Stimulated activated CD8-positive, alpha-beta memory T cell treated with anti-CD3 and anti-CD28 coated beads, Interleukin-4, amount 100 ng/mL, for 24 hours (primary cell): ENCODE data around the gene DCUN1D3.
"Not testable (repeated sequence)": the region's sequence is repeated elsewhere in the genome, so short reads cannot be mapped to it uniquely, and the experiment has no call there.

Experiments used
- DNase-seq: peaks from one replicate; pipeline ENCODE4 v3.0.0-alpha.2; 2020; ENCODE audit warnings: low read depth

Gene DCUN1D3

DNA sequence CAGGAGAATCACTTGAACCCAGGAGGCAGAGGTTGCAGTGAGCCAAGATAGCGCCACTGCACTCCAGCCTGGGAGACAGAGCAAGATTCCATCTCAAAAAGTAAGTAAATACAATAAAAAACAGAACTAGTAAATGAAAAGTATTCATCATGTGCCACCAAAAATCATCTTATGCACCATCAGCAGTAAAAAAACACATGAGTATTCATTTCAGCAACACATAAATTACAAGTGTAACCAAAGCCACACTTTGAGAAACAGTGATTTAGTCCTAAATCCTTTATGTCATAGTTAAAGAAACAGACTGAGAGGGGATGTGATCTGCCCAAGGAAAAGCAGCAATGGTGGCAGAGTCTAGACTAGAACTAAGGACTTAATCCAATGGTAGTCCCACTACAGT, 13.0 kb downstream of the DCUN1D3 start:
- DNase-seq: no peak

DNA sequence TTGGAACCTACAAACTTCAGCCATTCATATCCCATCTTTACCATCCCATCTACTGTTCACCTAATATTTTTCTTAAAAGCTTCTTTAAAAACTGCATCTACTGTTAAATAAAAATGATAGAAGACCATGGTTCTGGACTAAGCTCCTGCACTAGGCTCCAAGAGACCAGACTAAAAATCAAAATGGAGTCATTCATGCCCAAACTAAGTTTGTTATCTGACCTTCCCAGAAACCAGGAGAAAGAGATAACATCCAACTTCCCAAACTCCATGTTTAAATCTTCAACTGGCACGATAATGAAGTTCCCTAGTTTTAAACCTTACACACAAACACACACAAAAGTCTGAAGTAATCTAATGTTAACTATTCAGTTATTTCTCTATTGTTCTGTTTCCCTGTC, 13.8 kb downstream of the DCUN1D3 start:
- DNase-seq: no peak

DNA sequence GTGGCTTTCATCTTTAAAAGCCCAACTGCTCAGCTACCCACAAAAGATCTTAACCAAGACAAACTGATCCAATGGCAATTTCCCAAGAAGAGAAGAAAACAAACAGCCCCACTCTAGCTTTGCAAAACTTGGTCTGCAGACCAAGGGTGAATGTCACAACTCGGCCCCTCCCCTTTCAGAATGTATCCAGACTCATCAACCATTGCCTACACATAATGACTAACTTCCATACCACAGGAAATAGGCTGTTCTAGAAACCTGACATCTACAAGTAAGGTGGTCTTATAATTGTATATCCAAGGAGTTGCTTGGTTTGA, 16.0 kb downstream of the DCUN1D3 start:
- no peak for DNase-seq

DNA sequence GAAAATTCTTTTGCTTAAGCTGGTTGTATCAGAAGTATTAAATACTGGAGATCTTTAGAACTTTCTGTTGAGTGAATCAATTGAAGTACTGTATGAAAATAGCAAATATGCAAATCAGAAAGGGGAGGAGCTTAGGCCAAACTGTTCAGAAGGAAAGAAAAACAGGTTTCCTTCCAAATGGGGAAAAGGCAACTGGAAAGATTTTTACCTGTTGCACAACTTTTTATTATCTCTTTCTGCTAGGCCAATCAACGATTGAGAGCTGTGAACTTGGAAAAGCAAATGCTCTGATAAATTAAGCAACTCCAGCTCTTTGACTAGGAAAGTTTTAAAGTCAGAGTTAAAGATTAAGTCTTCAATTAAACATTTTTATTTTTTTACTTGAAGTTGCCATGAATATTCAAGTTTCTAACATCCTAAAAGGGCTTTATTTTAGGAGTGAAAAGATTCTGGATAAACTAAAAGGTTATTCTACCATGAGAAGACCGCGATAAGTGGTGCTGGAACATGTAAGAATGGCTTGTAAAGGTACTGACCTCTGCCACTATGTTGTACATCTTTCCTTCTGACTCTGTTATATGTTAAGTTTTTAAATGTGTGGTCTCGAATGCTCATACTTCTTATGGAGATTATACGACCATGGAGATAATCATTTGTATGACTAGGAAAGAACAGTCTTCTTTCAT, 16.5 kb downstream of the DCUN1D3 start:
- no peak for DNase-seq

DNA sequence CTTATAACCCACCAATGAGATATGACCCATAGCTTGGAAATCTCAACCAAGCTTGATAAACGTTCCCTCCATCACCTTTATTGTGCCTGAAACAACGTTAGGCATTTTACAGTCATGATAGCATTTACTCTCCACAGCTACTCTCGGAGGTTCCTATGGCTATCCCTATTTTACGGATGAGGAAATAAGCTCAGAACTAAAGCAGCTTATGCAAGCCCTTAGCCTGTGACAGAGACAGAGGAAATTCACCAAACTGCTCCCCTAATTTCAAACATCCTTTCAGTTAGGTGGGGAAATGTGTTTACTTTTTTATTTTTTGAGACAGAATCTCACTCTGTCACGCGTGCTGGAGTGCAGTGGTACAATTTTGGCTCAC, 18.7 kb downstream of the DCUN1D3 start:
- DNase-seq: no peak

DNA sequence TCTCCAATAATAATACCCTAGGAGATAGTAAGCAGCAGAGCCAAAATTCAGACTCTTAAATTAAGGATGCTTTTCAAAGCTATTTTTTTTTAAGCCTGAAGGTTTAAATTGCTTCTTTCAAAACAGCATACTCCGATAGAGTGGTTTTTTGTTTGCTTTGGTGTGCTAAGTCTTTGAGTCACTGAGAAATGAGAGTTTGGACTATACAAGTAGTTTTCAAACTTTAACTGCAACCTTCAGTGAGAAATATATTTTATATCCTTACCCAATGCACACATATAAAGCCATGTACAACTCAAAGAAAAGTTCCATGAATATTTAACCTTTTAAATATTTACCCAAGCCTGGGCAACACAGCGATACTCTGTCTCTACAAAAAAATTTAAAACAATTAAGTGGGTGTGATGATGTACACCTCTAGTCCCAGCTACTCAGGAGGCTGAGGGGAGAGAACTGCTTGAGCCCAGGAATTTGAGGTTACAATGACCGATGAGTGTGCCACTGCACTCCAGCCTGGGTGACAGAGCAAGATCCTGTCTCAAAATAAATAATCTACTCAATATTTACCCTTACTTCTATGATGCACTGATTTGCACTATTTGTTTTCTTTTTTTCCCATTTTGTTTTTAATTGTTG, 19.2 kb downstream of the DCUN1D3 start:
- no peak for DNase-seq

DNA sequence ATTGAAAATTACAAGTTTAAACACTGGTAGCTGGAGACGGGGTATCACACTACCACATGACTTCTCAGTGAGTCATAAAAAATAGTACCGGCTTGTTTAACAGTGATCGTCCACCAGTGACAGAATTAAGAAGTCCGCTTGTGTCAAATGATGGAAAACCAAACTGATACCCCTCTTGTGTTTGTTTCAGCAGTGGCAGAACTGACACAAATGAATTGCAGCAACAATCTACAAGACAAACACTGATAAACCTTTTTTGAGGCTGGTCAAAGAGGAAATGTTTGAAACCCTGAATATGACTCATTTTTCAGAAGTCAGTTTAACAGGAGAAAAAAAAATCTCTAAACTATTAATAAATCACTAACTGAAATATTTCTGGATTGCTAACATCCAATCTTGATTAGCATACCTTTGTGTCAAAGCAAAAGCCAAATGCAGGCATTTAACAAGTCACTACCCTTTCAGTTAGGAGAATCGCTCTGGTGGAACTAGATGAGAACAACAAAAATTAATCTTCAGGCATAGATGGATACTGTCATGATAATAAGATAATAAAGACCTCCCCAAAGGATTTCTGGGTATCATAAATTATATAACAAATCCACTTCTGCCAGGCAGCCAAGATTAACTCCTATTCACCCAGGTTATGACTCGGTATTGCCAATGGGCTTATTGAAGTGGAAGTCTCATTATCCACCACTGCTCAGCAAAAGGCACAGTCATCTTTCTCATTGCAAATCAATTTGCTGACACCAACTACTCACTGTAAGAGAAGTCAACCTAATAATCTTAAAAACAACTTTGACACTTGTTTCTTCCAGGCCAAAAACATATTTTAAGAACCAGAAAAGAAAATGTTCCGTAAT, 20.8 kb downstream of the DCUN1D3 start:
- no peak for DNase-seq

DNA sequence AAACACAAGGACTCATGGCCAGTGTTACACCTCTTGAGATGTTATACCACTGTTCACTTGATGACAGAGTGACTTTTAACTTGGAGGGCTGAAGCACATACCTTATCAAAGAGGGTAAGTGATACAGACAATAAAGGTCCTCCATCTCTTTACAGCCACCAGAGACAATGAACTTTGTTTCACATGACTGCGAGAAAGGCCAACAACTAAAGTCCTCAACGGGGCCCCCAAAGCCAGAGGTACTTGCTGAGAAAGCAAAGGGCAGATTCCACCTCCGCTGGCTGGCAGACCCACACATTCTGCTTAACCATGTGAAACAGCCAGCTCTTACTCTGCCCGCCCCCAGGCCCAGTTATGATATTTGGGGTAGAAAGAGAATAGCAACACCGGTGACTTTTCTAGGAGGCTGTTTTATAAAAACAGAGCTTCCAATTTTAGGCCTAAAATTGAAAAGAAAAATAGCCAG, 21.4 kb downstream of the DCUN1D3 start:
- DNase-seq: no peak

DNA sequence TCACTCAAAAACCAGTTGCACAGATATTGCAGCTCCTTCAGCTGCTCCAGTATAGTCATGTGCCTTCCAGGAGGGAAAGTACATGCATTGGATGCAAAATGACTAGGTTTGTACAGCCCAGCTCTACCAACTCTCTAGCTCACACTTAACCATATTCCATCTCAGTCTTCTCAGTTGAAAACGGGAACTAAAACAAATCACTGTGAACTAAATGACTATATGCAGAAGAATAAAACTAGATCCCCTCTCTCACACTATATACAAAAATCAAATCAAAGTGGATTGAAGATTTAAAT, 24.9 kb downstream of the DCUN1D3 start:
- DNase-seq: no peak

DNA sequence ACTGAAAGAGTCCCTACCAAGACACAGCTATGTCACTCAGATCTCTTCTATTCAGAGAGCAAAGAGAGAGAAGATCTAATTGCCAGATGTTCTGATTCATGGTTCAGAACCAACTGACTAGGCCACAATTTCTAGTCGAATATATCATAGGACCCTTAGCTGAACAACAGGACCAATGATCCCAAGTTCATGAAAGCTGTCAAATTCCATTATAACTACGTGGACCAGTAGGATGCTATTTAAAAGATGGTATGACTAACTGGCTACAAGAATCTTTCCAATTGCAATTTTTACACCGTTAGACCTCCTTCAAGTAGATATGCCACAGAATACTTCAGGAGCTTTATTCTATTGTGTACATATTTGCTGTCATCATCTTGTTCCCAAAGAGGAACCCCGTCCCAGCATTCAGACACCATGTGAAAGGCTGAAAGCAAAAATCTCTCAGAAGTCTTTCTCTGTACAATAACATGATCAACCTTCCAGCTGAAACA, 26.0 kb downstream of the DCUN1D3 start:
- no peak for DNase-seq

DNA sequence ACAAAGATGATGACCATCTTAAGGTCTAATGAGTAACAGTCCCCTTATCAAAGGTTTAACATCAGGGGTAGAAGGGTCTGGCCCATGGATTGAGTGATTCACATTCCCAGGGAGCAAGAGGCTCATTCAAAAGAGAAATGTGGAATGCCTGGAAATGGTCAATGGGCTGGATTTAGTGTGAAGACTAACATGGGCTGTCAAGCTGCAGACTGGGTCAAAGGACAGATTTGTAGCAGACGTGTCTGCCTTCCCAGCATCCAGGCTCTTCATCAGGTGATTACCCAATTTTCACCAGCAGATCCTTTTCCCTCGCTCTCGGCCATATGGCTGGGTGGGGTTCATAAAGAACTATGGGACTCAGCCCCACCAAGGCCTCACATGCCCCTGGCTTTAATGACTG, 26.8 kb downstream of the DCUN1D3 start:
- DNase-seq: no peak

DNA sequence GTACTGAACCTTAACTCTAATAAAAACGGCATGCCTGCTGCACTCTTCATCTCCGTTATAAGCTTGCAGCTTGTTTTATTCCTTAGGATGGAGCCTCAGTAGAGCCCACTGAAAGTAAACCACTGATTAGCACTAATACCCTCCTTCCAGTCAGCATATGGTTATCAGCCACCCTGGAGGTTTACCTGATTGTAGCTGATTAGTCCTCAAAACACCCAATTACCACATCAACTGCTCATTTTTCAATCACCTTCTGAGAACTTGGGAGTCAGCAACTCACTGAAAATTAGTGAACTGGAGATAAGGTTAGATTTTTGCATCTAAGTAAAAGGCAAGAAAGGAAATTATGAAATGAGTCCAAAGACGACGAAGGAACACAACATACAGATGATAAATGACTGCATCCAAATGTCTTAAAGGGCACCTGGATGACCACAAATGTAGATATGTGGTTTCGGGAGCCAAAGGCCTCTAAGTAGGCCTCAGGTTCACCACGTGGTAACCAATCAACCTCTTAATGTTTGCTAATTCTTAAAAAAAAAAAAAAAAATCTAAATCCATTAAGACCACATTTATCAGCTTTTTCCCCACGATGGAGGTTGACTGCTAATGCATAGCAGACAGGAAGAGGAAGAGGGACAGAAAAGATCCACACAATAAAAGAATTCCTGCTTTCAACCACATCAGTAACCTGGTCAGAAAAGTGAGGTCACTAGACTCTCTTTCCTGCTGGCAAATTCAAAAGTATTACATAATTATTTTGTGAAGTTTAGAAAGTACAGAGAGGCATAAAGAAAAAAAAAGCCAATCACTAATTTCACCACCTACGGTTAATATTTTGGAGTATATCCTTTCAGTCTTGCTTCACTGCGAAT, 28.0 kb downstream of the DCUN1D3 start:
- DNase-seq: no peak

DNA sequence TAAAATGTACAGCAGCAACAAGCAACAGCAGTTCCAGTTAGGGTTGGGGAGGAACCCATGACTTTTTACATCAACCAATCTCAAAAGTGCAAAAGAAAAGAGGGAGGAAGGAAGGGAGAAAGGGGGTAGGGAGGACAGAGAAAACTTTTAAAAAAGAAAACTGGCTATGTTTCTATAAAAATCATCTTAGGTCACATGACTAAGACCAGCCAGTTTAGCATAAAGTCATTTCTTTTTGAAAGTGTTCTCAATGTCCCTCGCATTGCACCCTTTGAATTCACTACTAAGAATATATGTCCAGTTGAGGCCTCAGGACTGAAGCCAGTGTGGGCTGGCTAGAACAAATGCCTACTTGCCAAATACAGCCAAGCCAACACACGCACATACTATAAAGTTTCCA, 28.9 kb downstream of the DCUN1D3 start:
- DNase-seq: no peak

DNA sequence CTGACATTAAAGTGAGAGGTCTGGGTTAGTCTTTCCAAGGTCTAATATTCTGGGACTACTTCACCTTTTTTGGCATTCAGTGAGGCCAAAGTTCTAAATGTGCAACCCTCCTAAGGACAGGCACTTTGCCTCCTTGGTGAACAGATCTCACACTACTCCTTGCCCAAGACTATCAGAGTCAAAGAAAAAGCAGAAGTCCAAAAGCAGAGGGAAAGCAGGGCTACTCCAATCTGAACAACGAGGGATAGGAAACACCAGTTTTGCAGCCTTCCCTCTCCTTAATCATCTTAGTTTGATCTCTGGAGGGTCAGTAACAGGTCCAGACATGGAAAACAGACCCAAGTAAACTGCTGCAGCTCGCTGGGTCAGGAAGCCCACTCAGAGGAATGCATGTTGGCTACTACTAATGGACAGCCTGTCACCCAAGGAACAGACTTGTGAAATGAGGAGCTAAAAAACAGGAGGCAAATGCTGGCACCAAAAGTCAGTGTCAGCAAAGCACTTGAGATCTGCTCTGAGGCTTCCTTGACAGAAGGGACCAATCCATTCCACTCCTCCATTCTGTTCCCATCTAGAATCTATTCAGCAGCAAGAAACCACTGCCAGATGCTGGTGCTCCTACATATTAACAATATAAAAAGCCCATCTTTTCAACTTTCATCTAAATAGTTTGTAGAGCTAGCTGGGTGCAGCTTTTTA, 29.9 kb downstream of the DCUN1D3 start:
- no peak for DNase-seq

DNA sequence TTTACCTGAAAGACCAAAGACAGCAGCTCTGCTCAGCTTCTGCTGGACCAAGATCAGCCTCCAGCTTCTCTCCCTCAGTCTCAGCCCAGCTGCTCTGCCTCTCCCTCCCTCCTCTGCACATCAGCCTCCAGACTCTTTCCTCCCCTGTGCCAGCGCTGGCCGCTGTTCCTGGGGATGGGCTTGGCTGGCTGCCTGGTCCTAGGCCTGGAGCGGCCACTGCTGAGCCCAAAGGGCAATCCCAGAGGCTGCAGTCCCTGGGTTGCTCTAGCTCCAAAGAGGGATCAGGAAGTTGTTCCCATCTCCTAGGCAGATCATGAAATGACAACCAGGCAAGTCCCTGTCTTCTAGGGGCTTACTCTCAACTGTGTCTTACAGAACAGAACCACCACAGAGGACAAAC, 31.3 kb downstream of the DCUN1D3 start:
- DNase-seq: no peak

DNA sequence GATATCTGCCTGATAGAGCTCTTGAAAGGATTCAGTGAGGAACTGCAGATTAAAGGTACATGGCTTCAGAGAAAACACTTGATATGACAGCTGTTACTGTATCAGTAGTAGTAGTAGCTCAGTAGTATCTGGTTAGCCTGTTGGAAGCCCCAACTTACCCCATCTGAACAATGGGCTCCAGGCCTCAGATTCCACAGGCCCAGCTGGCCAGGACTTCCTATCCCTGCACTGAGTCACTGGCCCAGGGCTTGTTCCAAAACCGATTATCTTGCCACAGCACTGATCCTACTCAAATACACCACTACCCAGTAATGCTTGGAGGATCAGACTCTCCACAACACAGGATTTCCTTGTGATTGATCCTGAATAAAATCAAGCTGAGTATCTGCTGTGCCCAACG, 32.6 kb downstream of the DCUN1D3 start:
- DNase-seq: no peak

DNA sequence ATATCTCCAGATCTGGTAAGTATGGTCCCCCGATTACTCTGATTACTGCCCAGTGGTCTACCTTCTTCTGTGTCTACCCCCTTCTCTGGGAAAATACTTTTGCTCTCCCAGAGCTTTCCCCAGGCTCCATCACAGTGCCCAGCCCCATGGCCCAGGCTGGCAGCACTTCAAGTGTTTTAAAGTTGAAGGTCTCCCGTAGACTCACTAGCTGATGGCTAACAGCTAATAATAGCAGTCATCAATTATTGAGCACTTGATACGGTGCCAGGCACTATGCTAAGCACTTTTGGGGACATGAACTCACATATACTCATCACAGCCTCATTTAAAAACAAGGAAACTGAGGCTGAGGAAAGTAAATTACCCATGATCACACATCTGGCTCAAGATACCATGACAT, 33.4 kb downstream of the DCUN1D3 start:
- DNase-seq: no peak

DNA sequence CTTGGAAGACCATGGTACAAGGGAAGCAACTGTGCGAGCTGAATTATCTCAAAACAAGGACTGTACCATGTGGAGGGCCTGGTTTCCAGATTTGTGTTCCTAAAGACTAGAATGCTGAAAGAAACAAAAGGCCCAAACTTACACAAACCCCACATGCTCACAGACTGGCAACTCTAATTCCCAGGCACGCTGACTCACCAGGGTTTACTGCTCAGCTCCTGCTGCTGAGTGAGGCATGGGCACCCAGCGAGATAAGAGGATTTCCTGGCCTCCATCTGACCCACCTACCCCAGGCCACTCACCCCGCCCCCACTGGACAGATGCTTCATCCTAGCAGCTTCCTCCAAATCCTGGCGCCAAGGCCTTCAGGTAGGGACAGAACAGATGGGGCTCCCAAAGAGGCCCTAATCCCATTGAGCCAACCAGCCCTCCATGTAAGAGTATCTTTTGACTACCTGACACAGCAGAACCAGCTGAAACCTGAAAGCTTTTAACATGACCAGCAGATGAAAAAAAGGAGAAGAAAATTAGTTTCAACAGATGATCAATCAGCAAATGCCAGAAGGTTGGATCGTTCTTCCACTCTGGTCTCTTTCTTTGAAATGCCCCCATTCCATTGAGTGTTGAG, 33.9 kb downstream of the DCUN1D3 start:
- DNase-seq: no peak

DNA sequence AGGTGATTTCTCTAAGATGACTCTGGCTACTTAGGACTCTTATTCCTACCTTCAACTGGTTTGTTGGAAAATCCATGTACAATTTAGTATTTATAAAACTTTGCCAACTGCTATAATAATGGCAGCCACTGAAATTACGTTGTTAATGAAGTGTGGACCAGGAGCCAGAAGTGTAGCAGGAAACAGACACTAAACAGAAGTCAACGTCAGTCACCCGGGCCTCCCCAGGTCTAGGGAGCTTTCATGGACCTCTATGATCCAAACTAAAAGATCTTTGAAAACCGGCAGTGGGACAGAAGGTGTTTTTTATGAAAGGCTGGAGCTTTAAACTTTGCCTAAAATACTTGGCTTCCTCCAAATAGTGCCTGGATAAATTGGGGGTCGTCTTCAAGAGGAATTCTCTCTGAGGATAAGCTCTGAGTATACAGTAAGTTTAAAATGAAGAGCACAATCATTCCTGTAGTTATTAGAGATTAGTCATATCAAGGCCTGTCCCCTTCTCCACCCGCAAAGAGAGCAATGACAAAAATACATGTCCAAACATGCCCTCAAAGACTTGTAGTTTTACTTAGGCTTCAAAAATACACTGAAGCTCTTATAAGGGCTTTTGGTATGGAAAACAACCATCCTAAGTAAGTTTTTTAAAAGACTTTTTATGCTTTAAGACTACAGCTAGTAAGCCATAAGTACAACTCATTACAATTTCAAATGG, 34.6 kb downstream of the DCUN1D3 start:
- DNase-seq: no peak

DNA sequence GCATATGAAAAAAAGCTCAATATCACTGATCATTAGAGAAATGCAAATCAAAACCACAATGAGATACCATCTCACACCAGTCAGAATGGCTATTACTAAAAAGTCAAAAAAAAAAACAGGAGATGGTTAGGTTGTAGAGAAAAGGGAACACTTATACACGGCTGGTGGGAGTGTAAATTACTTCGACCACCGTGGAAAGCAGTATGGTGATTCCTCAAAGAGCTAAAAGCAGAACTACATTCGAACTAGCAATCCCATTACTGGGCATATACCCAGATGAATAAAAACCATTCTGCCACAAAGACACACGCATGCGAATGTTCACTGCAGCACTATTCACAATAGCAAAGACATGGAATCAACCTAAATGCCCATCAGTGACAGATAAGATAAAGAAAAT, 35.8 kb downstream of the DCUN1D3 start:
- not testable (repeated sequence) for DNase-seq
